Central memory CD4-positive, alpha-beta T cell (primary cell): ENCODE measurements around the gene PPP1R12B.
"Not testable (repeated sequence)": the region's sequence is repeated elsewhere in the genome, so short reads cannot be mapped to it uniquely, and the experiment has no call there.

Source experiments
- DNase-seq: peaks from one replicate; pipeline ENCODE4 v3.0.0; 2022

PPP1R12B gene

GRCh38 chr1:202493112-202493511 is 144.6 kb downstream of the PPP1R12B start:
- not testable (repeated sequence) for DNase-seq

GRCh38 chr1:202498542-202498941 is 150.0 kb downstream of the PPP1R12B start:
- DNase-seq: no peak

- not testable (repeated sequence) for DNase-seq
Measured at GRCh38 chr1:202499997-202500396, 151.5 kb downstream of the PPP1R12B start.

GRCh38 chr1:202501281-202501680 is 152.8 kb downstream of the PPP1R12B start:
- DNase-seq: no peak

GRCh38 chr1:202505356-202505755 is 156.9 kb downstream of the PPP1R12B start:
- no peak for DNase-seq

GRCh38 chr1:202505880-202506575 is 157.5 kb downstream of the PPP1R12B start:
- DNase-seq: not testable (repeated sequence)

- DNase-seq: not testable (repeated sequence)
Measured at GRCh38 chr1:202508863-202509262, 160.4 kb downstream of the PPP1R12B start.

- not testable (repeated sequence) for DNase-seq
Measured at GRCh38 chr1:202513875-202514274, 165.4 kb downstream of the PPP1R12B start.

GRCh38 chr1:202516434-202516877 is 168.0 kb downstream of the PPP1R12B start:
- DNase-seq: no peak

- not testable (repeated sequence) for DNase-seq
Measured at GRCh38 chr1:202517146-202517545, 168.6 kb downstream of the PPP1R12B start.

- DNase-seq: not testable (repeated sequence)
Measured at GRCh38 chr1:202518180-202518579, 169.7 kb downstream of the PPP1R12B start.

GRCh38 chr1:202518905-202519304 is 170.4 kb downstream of the PPP1R12B start:
- DNase-seq: not testable (repeated sequence)

- not testable (repeated sequence) for DNase-seq
Measured at GRCh38 chr1:202520129-202520856, 171.8 kb downstream of the PPP1R12B start.

GRCh38 chr1:202520857-202521216 is 172.3 kb downstream of the PPP1R12B start:
- DNase-seq: not testable (repeated sequence)

- not testable (repeated sequence) for DNase-seq
Measured at GRCh38 chr1:202521484-202521883, 173.0 kb downstream of the PPP1R12B start.

GRCh38 chr1:202521886-202522285 is 173.4 kb downstream of the PPP1R12B start:
- DNase-seq: no peak

GRCh38 chr1:202526056-202526455 is 177.6 kb downstream of the PPP1R12B start:
- DNase-seq: not testable (repeated sequence)

- DNase-seq: not testable (repeated sequence)
Measured at GRCh38 chr1:202528096-202528722, 179.7 kb downstream of the PPP1R12B start.

GRCh38 chr1:202530686-202531085 is 182.2 kb downstream of the PPP1R12B start:
- DNase-seq: not testable (repeated sequence)

GRCh38 chr1:202531472-202531811 is 182.9 kb downstream of the PPP1R12B start:
- no peak for DNase-seq

- not testable (repeated sequence) for DNase-seq
Measured at GRCh38 chr1:202531812-202532616, 183.5 kb downstream of the PPP1R12B start.

- not testable (repeated sequence) for DNase-seq
Measured at GRCh38 chr1:202539166-202539574, 190.7 kb downstream of the PPP1R12B start.

- not testable (repeated sequence) for DNase-seq
Measured at GRCh38 chr1:202539583-202539982, 191.1 kb downstream of the PPP1R12B start.
